NCI-H187 (cell line): Measurements from ENCODE around the gene ATP6V0E1.
"Not testable (repeated sequence)": the region's sequence is repeated elsewhere in the genome, so short reads cannot be mapped to it uniquely, and the experiment has no call there.

Experiments used
- DNase-seq, 2 experiments: peaks; one replicate each; lab custom pipeline; 2025; lab: John Stamatoyannopoulos, UW

Gene ATP6V0E1

GRCh38 chr5:173004013-173004412 lies 20.4 kb downstream of the ATP6V0E1 start:
- DNase-seq, result no peak

GRCh38 chr5:173004447-173004846 lies 20.9 kb downstream of the ATP6V0E1 start:
- DNase-seq, result no peak

DNA sequence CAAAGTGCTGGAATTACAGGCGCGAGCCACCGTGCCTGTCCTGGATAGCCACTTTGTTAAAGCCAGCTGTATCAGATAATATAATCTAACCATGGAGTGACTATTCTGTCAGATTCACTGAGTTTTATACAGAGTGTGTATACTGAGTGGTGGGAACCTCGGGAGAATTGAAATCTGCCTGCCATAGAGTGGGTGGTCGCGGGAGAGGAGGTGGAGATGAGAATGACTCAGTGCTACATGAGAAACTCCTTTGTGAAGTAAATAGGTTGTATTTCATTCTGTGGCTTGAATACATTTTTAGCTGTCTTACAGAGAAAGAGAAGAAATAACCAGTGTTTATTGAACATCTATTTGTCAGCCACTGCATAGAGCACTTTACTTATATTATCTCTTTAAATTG lies 26.4 kb downstream of the ATP6V0E1 start:
- DNase-seq, result no peak

- no peak for DNase-seq
Measured at GRCh38 chr5:173010547-173011464, 27.2 kb downstream of the ATP6V0E1 start.

GRCh38 chr5:173011566-173011965 lies 28.0 kb downstream of the ATP6V0E1 start:
- no peak for DNase-seq

GRCh38 chr5:173012882-173013281 lies 29.3 kb downstream of the ATP6V0E1 start:
- DNase-seq, result no peak

DNA sequence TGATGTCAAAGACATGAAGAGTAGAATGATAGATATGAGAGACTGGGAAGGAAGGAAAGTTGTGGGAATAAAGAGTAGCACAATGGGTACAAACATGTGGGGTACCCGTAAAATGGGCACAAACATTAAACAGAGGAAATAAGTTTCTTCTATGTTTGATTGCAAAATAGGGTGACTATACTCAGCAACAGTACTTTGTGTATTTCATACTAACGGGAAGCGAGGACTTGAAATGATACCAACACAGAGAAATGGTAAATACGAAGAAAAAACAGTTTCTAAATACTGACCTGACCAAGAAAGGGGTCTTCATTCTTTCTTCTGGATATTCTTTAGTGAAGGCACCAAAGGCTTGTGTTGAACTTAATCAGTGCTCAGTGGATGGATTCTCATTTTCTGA lies 31.1 kb downstream of the ATP6V0E1 start:
- DNase-seq, result no peak

- no peak for DNase-seq
Measured at GRCh38 chr5:173015192-173015591, 31.6 kb downstream of the ATP6V0E1 start.

DNA sequence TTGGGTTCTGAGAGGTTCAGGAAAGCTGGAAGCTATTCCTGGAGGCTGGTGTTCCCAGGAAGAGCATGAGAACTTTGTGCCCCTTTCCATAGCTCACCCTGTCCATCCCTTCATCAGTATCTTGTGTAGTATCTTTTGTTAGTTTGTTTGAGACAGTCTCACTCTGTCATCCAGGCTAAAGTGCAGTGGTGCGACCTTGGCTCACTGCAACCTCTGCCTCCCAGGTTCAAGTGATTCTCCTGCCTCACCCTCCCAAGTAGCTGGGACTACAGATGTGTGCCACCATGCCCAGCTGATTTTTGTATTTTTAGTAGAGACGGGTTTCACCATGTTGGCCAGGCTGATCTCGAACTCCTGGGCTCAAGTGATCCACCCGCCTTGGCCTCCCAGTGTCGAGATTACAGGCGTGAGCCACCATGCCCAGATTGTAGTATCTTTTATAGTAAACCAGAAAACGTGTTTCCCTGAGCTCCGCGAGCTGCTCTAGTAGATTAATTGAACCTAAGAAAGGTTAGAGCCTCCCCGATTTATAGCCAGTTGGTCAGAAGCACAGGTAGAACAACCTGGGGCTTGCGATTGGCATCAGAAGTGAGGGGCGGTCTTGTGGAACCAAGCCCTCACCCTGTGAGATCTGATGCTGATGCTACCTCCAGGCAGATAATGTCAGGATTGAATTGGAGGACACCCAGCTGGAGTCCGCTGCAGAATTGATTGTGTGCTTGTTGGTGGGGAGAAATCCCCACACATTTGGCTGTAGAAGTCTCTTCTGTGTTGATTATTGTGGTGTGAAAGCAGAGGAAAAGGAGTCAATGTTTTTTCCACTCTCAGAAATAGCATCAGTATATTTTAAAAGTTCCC lies 32.3 kb downstream of the ATP6V0E1 start:
- DNase-seq, result no peak

DNA sequence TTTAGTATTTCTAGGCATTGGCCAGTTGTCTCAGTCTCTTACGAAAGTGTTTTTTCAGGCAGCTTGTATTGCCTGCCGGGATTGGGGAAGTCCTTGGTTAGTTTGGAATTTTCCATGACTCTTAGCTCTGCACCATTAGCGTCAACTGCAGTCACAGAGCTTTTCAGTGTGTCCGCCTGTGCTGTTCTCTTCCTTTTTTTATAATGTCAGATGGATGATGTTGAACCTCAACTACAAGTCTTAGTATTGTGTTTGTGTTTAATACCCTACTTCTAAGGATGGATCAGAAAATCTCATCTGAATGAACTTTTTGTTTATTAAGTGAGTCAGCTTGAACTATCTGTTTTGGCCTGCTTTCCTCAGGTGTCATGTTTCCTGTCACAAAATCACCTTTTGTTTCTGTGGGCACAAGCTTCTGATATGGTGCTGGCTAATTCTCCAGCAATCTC lies 33.1 kb downstream of the ATP6V0E1 start:
- no peak for DNase-seq

- DNase-seq, result not testable (repeated sequence)
Measured at GRCh38 chr5:173017087-173017486, 33.5 kb downstream of the ATP6V0E1 start.

- DNase-seq, result no peak
Measured at GRCh38 chr5:173018358-173018757, 34.8 kb downstream of the ATP6V0E1 start.

DNA sequence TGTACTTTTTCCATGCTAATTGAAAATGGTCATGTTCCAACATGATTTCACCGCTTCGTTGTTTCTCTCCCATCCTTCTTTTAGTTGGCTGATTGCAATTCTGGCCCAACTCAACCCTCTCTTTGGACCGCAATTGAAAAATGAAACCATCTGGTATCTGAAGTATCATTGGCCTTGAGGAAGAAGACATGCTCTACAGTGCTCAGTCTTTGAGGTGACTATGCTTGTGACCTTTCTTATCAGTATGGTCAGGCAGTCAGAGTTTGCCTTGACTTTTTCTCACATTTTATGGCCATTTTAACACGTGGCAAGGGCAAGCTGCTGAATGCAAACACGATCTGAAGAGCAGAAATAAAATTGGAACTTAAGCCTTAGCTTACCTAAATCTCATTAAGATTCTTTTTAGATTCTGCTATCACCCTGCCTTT lies 36.6 kb downstream of the ATP6V0E1 start:
- DNase-seq, result no peak

DNA sequence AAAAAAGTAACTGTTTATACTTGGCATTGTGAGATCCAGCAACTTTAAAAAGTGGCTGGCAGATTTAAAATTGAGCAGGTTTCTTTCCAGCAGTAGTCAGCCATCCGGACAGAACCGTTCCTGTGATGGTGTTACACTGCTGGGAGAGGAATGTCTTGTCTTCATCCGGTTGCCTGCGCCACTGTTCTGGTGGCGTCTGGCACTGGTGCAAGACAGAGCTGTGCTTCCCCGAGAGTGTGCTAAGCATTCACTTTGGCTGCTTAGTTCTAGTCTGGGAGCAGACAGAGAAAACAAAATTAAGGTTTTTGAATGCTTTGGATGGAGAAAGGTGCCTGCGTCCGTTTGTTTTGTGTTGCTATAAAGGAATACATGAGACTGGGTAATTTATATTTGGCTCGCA lies 37.1 kb downstream of the ATP6V0E1 start:
- no peak for DNase-seq

GRCh38 chr5:173025651-173026050 lies 42.1 kb downstream of the ATP6V0E1 start:
- no peak for DNase-seq

GRCh38 chr5:173027905-173028304 lies 44.3 kb downstream of the ATP6V0E1 start:
- DNase-seq, result no peak

GRCh38 chr5:173028811-173029327 lies 45.3 kb downstream of the ATP6V0E1 start:
- no peak for DNase-seq

- DNase-seq, result no peak
Measured at GRCh38 chr5:173029499-173029921, 45.9 kb downstream of the ATP6V0E1 start.

GRCh38 chr5:173032096-173032495 lies 48.5 kb downstream of the ATP6V0E1 start:
- DNase-seq, result not testable (repeated sequence)

DNA sequence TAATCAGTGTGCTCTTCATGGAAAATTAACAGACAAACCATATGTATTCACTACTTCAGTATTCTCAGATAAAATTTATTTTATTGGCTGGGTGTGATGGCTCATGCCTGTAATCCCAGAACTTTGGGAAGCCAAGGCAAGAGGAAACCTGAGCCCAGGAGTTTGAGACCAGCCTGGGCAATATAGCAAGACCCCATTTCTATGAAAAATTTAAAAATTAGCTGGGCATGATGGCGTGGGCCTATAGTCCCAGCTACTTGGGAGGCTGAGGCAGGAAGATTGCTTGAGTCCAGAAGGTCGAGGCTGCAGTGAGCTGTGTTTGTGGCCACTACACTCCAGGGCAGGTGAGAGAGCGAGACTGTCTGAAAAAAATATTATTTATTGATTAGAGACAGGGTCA lies 49.2 kb downstream of the ATP6V0E1 start:
- no peak for DNase-seq

DNA sequence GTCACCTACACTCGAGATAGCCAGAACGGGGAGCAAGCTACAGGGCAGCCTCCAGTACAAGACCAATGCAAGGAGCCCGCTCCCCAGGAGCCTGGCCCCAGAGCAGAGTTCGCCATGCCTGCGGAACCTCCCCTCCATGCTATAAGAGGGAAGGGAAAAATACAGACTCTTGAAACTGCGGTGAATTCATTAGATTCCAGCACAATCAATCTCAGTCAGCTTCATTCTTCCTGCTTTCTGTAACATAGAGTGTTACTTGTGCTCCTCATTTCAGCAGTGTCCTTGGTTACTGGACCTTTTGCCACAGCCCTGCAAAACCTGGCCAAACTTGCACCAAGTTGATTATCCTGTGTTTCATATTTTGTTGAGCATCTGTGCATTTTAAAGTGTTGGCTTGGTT lies 50.4 kb downstream of the ATP6V0E1 start:
- no peak for DNase-seq

- DNase-seq, result no peak
Measured at GRCh38 chr5:173035904-173036707, 52.5 kb downstream of the ATP6V0E1 start.
